NCI-H1105 treated with DMSO at 0.1 percent for 48 hours (cell line): Measurements from ENCODE around the gene NR2F6.
"Not testable (repeated sequence)": the region's sequence is repeated elsewhere in the genome, so short reads cannot be mapped to it uniquely, and the experiment has no call there.

Experiments
- DNase-seq: peaks from one replicate; lab custom pipeline; 2025; lab: John Stamatoyannopoulos, UW

NR2F6 gene

DNA sequence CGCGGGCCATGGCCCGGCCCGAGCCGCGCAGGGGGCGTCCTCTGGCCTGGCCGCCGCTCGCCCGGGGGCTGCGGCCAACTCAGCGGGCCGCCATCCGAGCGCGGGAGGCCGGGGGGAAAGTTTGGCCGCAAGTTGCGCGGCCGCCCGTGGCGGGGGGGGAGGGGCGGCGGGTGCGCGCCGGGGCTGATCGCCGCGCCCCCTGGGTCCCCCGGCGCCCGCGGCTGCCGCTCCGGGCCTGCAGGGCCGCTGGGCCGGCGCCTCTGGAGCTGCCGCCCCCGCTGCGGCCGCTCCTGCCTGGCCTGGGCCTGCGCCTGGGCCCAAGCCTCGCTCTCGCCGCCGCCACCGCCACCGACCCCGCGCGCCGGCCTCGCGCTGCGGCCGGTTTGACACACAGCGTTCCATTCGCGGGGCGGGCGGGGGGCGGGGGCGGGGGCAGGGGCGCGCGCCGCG lies at the start of gene NR2F6:
TSS of gene NR2F6 (minus strand) at position 385 of the 450 bp plus-strand sequence. CDS start 699 bp downstream, outside the sequence.
- DNase-seq = no peak

DNA sequence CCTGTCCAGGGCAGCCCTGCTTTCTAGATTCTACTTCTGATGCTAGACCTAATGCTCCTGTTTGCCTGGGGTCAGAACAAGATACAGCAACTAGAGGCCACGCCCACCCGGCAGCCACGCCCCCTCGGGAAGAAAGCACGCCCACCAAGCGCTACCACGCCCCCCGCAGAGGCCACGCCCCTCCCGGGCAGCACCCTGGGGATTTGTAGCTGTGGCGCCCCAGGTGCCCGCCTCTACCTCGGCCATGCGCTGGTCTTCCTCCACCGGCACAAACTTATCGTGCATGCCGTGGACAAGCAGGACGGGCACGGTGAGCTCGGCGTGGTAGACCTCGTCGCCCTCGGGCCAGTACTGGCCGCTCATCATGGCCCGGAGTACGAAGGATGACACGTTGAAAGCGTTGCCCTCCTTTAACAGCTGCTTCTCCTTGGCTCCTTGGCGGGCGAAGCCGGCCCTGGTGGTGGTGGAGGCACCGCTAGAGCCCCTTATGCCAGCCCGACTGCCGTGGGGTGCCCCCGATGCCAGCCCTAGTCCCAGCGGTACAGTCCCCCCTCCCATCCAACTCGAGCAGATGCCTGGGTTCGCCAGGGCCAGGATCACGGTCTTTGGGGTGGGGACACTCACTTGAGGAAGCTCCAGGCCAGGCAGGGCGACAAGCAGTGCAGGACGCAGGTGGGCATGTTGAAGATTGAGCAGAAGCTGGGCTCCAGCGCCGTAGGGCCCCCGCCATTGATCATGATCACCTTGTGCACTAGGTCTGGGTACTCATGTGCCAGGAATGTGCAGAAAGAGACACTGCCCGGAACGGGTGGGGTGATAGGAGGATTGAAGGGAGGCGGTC lies 48.6 kb upstream of the NR2F6 start:
- no peak for DNase-seq

DNA sequence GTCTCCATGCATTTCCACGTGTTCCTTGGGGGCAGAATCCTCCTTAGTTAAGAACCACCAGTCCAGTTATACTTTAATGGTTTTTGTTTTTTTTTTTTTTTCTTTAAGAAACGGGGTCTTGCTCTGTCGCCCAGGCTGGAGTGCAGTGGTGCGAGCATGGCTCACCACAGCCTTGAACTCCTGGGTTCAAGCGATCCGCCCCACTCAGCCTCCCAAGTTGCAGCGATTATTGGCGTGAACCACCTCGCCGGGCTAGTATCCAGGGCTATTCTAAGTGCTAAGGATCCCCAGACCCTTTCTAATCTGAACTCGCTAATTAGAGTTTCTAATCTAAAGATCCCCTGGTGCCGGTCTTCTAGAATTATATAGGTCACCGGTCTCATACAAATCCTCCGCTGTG lies 47.9 kb upstream of the NR2F6 start:
- DNase-seq = no peak

DNA sequence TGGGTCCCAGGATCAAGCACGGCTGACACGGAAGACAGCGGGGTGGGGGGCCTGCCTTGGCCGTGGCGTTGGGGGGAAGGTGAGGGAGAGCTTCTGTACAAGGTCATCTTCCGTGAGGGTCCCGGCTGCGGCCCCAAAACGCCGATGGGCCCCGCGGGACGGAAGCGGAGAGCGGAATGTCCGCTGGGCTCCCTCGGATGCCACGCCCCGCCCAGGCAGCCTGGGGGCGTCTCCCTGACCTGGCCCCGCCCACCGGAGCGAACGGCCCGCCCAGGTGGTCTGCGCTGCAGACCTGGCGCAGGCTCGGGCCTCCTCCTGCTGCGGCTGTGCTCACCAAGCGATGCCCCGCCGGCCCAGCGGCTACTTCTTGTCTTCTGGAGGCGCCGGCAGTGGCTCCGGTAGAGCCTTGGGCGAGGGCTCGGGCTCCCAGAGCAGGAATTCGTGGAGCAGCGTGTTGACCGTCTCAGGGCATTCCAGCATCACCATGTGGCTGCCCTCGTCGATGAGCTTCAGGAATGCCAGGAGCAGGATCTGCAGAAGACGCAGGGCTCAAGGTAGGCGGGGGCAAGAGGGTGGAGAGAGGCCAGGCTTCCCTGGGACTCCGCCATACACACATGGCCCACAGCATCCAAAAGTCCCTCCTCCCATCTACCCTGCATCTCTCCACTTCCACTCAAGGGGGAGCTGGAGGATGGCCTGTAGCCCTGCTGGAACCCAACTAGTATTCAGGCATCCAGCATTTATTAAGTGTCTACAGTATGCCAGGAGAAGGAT lies 46.8 kb upstream of the NR2F6 start:
- no peak for DNase-seq

DNA sequence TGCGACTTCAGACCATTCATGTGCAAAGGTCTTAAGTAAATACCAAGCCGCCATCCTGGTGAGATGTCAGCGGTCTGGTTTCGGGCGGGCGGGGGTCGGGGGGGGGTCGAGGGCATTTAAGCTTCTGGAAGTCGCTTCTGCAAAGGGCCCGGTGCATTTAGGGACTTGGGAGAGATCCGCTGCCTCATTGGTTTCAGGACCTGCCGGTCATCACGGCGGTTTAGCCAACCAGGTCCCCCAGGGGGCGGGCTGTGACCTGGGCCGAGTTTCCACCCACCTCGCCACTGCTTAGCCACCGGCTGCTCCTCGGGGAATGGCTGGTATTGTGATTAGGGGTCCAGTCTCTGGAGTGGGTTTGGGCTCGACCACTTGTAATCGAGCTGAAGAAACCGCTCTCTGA lies 43.8 kb upstream of the NR2F6 start:
- DNase-seq = no peak

DNA sequence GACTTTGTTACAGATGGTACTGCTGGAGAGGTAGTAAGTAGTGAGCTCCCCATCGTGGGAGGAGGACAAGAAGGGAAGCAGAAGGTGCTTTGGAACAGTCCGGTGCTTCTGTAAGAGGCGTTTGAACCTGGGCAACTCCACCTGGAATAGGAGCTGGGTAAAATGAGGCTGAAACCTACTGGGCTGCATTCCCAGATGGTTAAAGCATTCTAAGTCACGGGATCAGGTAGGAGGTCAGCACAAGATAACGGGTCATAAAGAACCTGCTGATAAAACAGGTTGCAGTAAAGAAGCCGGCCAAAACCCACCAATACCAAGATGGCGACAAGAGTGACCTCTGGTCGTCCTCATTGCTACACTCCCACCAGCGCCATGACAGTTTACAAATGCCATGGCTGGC lies 41.0 kb upstream of the NR2F6 start:
- no peak for DNase-seq

DNA sequence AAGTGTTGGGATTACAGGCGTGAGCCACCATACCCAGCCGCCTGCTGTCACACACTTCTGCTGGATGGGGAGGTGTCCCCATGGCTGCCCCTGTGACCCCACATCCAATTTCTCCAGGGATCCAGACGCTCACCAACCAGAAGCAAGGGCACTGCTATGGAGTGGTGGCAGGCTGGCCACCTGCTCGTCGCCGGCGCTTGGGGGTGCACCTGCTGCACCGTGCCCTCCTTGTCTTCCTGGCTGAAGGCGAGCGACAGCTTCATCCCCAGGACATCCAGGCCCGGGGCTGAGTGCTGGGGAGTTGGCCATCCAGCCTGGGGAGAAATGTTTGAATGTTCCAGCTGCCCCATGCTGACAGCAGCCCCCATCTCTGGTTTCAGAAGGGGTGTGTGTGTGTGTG lies 40.5 kb upstream of the NR2F6 start:
- DNase-seq = no peak

DNA sequence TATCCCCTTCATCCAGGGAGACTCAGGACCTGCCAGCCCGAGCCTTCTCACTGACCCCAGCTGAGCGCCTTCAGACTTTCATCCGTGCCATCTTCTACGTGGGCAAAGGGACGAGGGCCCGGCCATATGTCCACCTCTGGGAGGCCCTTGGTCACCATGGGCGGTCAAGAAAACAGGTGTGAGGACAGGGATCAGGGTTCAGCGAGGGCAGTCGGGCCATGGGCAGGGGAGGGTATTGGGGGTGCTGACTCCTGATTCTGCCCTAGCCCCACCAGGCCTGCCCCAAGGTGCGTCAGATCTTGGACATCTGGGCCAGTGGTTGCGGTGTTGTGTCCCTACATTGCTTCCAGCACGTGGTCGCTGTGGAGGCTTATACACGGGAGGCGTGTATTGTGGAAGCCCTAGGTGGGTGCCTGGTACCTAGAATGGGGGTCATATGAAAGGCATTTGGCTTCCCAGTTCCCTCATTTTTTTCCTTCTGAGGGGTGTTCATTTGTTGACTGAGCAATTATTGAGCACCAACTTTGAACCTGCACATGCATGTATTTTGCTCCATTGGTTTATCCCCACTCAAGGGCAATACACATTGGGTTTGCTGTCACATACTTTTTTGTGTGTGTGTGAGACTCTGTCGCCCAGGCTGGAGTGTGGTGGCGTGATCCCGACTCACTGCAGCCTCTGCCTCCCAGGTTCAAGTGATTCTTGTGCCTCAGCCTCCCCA lies 39.9 kb upstream of the NR2F6 start:
- no peak for DNase-seq

DNA sequence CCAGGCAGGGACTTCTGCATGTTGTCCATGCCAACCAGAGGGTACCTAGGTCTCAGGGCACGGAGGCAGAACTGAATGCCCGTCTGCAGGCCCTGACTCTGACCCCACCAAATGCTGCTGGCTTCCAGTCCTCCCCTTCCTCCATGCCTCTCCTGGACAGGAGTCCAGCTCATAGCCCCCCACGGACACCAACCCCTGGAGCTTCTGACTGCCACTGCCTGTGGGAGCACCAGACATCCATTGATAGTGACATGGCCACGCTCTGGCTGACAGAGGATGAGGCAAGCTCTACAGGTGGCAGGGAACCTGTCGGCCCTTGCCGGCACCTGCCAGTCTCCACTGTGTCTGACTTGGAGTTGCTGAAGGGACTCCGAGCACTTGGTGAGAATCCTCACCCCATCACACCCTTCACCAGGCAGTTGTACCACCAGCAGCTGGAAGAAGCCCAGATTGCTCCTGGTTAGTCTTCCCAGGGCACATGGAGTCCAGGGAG lies 37.8 kb upstream of the NR2F6 start:
- DNase-seq = no peak

DNA sequence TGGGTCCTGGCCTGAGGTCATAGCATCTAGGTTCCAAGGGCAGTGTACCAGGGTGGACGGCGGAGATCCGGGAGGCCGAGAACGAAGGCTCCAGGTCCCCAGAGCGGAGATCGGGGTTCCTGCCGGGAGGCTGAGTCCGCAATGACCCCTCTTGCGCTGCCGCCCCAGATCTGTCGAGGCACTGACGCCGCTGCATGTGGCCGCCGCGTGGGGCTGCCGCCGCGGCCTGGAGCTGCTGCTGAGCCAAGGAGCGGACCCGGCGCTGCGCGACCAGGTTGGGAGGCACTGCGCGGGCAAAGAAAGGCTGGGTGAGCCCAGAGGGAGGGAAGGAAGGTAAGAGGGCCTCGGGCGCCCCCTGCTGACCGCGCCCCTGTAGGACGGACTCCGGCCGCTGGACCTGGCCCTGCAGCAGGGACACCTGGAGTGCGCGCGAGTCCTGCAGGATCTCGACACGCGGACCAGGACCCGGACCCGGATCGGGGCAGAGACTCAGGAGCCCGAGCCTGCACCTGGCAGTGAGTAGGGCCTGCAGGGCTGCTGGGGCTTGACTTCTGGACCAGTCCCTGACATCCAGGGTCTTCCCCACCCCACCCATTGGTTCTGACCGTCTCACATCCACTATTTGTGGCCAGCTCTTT lies 36.9 kb upstream of the NR2F6 start:
- DNase-seq = peak; percentile 87

DNA sequence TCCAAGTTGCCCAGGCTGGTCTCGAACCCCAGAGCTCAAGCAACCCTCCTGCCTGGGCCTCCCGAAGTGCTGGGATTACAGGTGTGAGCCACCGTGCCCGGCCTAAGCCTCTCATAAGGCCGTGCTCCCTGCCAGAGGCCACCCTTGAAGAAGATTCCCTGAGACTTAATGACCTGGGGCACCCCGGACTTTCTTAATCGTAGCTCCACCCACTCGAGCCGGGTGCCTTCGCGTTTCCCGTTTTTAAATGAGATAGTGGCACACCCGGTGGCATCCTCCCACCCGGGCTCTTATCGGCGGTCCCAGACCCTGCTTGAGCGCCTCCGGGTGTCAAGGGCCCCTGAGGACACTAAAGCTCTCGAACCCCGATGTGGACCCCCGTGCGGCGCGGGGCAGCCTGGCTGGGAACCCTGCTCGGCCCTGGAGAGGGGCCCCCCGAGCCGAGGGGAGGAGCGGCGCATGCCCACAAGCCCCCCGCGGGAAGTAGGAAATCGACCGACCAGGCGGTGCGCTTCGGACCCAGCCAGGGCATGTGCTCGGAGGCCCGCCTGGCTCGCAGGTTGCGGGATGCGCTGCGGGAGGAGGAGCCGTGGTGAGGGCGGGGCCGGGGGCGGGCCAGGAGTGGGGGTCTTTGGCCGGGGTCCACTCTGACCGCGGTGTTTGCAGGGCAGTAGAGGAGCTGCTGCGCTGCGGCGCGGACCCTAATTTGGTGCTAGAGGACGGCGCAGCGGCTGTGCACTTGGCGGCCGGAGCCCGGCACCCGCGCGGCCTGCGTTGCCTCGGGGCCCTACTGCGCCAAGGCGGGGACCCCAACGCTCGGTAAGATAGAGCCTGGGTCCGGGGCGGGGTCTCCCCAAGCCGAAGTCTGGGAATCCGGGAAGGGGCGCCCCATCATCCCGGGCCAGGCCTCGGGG lies 35.9 kb upstream of the NR2F6 start, which contains the start of gene ANKLE1:
TSS of gene ANKLE1 (plus strand) at position 511 of the 914 bp plus-strand sequence. CDS start at position 531, 20 bp downstream.
- DNase-seq = peak; percentile 2

DNA sequence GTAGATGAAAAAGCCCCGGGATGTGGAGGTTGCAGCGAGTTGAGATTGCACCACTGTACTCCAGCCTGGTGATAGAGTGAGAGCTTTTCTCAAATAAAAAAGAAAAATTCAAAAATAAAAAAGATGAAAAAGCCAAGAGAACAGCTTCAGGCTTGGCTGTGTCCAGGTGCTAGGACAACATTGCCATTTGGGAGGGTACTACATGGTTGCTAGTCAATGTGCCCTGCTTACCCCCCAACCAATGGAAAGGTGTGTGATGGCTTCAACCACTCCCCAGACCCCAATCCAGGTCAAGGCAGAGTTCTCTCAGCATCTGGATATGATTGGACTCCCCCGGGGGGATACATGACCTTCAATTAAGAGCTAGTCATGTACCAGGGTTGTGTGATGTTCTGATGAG lies 33.7 kb upstream of the NR2F6 start:
- no peak for DNase-seq

DNA sequence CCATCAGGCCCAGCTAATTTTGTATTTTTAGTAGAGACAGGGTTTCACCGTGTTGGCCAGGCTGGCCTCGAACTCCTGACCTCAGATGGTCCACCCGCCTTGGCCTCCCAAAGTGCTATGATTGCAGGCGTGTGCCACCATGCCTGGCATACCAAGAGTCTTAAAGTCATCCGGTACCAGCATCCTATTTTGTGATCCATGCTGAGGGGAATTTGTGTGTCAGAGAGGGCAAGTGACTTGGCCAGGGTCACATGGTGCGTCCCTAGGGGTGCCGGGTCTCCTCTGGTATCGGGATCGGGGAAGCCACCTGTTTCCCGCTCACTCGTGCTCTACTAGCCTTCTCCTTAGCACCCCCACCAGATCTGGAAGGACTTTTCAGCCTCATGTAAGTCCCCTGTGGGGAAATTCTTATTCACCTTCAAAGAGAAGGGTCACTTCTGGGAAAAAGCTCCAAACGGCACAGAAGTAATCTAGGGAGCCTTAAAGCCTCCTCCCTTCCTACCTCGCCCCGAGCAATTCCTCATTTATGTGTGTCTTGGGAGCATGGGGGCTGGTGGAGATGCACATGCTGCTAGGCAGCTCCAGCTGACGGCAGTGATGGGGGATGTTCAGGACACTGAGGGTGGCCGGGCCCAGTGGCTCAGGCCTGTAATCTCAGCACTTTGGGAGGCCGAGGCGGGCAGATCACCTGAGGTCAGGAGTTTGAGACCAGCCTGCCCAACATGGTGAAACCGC lies 29.9 kb upstream of the NR2F6 start:
- no peak for DNase-seq

DNA sequence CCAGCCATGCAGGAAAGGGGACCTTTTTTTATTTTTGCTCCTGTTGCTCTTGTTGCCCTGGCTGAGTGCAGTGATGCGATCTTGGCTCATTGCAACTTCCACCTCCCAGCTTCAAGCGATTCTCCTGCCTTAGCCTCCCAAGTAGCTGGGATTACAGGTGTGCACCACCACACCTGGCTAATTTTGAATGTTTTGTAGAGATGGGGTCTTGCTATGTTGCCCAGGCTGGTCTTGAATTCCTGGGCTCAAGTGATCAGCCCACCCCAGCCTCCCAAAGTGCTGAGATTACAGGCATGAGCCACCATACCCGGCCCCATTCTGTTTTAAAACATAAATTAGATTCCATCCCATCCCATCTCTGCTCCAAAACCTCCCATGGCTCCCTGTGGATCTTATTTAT lies 29.2 kb upstream of the NR2F6 start:
- DNase-seq = not testable (repeated sequence)

DNA sequence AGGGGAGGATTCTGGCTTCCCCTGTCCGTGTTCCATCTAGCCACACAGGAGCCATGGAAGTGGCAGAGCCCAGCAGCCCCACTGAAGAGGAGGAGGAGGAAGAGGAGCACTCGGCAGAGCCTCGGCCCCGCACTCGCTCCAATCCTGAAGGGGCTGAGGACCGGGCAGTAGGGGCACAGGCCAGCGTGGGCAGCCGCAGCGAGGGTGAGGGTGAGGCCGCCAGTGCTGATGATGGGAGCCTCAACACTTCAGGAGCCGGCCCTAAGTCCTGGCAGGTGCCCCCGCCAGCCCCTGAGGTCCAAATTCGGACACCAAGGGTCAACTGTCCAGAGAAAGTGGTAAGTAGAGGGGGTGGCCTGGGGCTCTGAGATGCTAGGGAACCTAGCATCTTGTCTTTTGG lies 23.0 kb upstream of the NR2F6 start:
- no peak for DNase-seq

DNA sequence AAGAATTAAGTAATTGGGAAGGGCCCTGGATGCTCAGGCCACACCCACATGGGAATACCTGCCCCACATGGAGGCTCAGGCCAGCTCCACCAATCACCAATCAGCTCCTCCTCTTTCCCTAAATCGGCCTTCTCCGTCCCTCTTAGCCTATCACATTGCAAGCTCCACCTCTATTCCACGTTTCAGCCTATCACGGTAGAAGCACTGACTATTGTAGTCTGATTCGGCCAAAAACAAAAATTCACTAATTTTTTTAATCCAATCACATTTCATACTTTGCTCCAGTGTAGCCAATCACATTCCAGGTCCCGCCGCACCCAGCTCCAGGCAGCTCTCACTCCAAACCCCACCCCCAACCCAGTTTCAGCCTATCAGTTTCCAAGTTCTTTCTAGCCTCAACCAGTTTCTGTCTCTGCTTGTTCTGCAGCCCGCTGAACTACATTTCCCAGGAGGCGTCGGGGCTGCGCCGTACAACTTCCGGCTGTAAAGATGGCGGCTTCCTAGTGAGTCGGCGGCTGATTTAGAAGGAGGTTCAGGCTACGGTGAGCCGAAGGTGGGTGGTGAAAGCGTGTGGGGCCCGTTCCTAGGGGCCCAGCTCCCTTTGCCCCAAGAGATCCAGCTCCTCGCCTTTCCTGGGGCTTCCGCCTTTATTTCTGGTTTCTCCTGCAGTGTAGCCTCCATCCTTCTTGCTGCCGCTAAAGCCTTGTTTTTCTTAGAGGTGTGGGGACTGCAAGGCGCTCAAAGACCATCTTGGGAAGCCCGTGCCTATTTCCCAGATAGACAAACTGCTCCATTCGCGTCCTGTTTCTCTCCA lies 21.5 kb upstream of the NR2F6 start, which contains the start of gene BABAM1:
TSS of gene BABAM1 (plus strand) at position 469 of the 814 bp plus-strand sequence. CDS start 1,364 bp downstream, outside the sequence.
- peak; percentile 97 for DNase-seq

DNA sequence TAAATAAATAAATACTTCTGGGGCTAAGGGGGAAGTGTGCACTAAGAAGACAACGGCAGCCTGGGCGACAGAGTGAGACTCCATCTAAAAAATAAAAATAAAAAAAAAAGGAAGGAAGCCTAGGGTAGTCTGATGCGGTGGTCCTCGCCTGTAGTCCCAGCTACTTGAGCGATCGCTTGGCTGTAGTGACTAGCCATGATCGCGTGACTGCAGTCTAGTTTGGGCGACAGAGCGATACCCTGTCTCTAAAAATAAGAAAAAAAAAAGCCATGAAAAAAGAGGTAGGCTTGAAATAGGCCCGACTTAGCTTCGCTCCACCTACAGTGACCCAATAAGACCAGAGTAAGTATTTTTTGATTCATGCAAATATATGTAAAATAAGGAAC lies 20.9 kb upstream of the NR2F6 start:
- DNase-seq = no peak

DNA sequence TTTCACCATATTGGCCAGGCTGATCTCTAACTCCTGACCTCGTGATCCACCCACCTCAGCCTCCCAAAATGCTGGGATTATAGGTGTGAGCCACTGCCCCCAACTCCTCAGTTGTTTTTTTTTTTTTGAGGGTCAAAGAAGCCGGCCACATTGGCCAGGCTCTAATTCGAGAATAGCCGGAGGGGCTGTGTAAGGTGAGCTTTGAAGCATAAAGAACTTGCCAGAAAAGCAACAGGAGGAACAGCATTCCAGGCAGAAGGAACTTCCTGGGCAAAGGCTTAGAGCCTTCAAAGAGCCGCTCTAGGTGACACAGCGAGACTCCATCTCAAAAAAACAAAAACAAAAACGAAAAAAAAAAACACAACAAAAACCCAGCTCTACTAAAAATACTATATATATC lies 20.3 kb upstream of the NR2F6 start:
- no peak for DNase-seq

DNA sequence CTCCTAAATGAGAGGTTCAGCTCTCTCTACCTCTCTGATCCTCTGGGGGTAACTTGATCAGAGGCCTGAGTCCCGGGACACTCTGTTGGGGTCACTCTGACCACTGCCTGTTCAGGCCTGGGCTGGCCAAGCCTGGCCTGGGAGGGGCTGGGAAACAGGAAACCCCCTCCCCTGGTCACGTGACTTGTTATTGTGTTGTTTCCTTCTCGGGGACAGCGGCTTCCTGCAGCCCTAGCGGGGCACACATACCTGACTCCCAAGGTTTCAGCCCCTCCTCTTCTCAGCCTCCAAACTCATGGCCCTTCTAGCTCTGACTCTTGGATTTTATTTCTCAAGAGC lies 18.9 kb upstream of the NR2F6 start, which contains the start of gene USHBP1:
TSS of gene USHBP1 (minus strand) at position 105 of the 339 bp plus-strand sequence. CDS start 446 bp downstream, outside the sequence.
- DNase-seq = no peak
